T47D (cell line): ENCODE data around the gene RAP1GAP.

Experiments used
- DNase-seq, 2 experiments: peaks; one replicate each; pipeline versions ENCODE4 v3.0.0 to v3.0.0-alpha.2; 2011 to 2012; ENCODE audit warnings: low read depth in 1 of 2, low spot score in 1 of 2
- JUND ChIP-seq: IDR thresholded peaks from 2 replicates; pipeline ENCODE4 v1.6.1; 2012; ENCODE audit warnings: low read depth
- in situ Hi-C: cut with HindIII; loops from 2 replicates; pipeline ENCODE4 v1.10.0; 2016; ENCODE audit warnings: low sequenced_read_pairs, low pct_unique_long_range_greater_than_20kb

The RAP1GAP gene

GRCh38 chr1:21652937-21653743 is 16.0 kb downstream of the RAP1GAP start:
- DNase-seq, result no peak
- in situ Hi-C loops, result no loop called here
- TF ChIP-seq JUND, result no peak

GRCh38 chr1:21652101-21652936 is 16.8 kb downstream of the RAP1GAP start:
- no peak for TF ChIP-seq JUND
- in situ Hi-C loops, result no loop called here
- DNase-seq, result no peak

- in situ Hi-C loops, result no loop called here
- TF ChIP-seq JUND, result no peak
- peak in 1 of 2 experiments; percentile 48 for DNase-seq
Measured at GRCh38 chr1:21651214-21652042, 17.7 kb downstream of the RAP1GAP start.

- no peak for DNase-seq
- no peak for TF ChIP-seq JUND
- in situ Hi-C loops, result no loop called here
Measured at GRCh38 chr1:21650400-21650799, 18.8 kb downstream of the RAP1GAP start.

GRCh38 chr1:21649315-21649714 is 19.8 kb downstream of the RAP1GAP start:
- no peak for TF ChIP-seq JUND
- DNase-seq, result no peak
- in situ Hi-C loops, result no loop called here

- DNase-seq, result no peak
- in situ Hi-C loops, result no loop called here
- TF ChIP-seq JUND, result no peak
Measured at GRCh38 chr1:21648791-21649190, 20.4 kb downstream of the RAP1GAP start.

- in situ Hi-C loops, result no loop called here
- TF ChIP-seq JUND, result no peak
- no peak for DNase-seq
Measured at GRCh38 chr1:21648352-21648730, 20.8 kb downstream of the RAP1GAP start.

GRCh38 chr1:21647431-21648351 is 21.5 kb downstream of the RAP1GAP start:
- in situ Hi-C loops, result no loop called here
- TF ChIP-seq JUND, result no peak
- DNase-seq, result peak; percentile 46 to 82

- DNase-seq, result no peak
- TF ChIP-seq JUND, result no peak
- in situ Hi-C loops, result no loop called here
Measured at GRCh38 chr1:21645550-21645949, 23.6 kb downstream of the RAP1GAP start.

GRCh38 chr1:21644906-21645305 is 24.3 kb downstream of the RAP1GAP start:
- in situ Hi-C loops, result no loop called here
- DNase-seq, result no peak
- TF ChIP-seq JUND, result no peak

GRCh38 chr1:21644348-21644747 is 24.8 kb downstream of the RAP1GAP start:
- TF ChIP-seq JUND, result no peak
- in situ Hi-C loops, result no loop called here
- DNase-seq, result no peak

GRCh38 chr1:21643624-21644023 is 25.5 kb downstream of the RAP1GAP start:
- no peak for TF ChIP-seq JUND
- in situ Hi-C loops, result no loop called here

More at GRCh38 chr1:21643624-21644023, 25.5 kb downstream of the RAP1GAP start:
- no peak for DNase-seq
